ENCODE data around the gene DNER.

Gene DNER

DNA sequence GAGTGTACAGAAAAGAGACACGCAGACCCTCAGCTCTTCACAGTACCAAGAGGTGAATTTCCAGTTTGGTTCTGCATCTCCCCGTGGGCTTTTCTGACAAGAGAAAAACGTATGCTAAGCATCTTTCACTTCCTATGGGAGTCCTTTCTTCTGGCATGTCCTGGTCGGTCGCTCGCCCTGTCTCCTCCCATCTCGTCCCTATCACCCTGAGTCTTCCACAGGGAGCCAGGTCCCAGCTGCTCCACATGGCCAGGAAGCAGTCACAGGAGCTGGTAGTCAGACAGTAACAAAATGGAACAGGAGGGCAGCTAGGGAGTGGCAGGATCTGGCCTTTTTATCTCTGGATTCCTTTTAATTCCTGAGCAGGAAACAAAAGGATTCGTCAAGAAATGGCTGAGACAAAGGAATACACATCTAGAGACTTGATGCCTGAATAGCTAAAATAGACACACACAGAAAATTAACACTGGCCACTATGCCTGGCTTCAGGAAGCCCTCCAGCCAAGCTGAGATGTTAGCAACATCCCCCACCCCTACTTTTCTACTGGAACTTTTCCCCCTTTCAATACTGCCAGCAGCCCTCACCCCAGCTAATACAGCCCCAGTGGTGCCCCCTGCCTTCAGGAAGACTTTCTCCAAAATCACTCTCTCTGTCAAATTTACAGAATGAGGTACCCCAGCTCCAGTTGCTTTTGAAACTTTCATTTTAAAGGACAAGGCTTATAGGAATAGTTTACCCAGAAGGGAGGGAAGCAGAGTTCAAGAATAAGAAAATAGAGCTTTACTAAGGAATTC, 136.1 kb downstream of the DNER start:
- in situ Hi-C loops (cut with HindIII; ENCODE audit: low sequenced_read_pairs), result no loop called here

DNA sequence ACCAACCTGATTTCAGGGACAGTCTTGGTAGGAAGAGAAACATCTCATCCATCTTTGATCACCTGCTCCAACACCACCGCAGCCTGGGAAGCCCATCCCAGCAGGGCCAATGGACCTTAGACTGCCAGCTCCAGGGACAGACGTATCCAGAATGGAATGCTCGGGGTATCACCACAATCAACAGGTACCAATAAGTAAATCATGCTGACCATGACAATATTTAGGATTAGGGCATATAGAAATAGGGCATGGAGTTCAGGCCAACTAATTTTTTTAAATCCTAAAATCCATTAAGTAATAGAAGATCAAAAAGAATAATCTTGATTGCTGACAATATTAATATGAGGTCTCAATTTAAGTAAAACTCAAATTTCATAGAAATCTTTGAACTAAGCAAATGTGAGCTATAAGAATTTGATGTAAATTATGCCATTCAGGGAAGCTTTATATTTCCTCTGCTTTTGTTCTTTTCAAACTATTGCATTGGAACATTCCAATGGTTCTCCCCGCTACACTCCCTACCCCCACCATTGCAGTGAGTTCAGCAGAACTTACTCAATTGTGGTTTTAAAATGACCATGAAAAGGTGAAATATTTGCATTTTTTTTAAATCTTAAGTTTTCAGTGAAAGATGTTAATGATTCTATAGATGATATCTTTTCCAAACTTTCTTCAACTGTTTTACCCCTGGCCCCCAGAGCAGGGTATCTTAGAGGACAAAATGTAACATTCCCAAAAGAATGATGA, 138.6 kb downstream of the DNER start:
- in situ Hi-C loops (cut with HindIII; ENCODE audit: low sequenced_read_pairs), result no loop called here

GRCh38 chr2:229572507-229573271, 141.7 kb downstream of the DNER start:
- in situ Hi-C loops (cut with HindIII; ENCODE audit: low sequenced_read_pairs), result no loop called here

- in situ Hi-C loops (cut with HindIII; ENCODE audit: low sequenced_read_pairs), result no loop called here
Measured at GRCh38 chr2:229571243-229571642, 143.1 kb downstream of the DNER start.

- in situ Hi-C loops (cut with HindIII; ENCODE audit: low sequenced_read_pairs), result no loop called here
Measured at GRCh38 chr2:229566370-229566769, 148.0 kb downstream of the DNER start.

DNA sequence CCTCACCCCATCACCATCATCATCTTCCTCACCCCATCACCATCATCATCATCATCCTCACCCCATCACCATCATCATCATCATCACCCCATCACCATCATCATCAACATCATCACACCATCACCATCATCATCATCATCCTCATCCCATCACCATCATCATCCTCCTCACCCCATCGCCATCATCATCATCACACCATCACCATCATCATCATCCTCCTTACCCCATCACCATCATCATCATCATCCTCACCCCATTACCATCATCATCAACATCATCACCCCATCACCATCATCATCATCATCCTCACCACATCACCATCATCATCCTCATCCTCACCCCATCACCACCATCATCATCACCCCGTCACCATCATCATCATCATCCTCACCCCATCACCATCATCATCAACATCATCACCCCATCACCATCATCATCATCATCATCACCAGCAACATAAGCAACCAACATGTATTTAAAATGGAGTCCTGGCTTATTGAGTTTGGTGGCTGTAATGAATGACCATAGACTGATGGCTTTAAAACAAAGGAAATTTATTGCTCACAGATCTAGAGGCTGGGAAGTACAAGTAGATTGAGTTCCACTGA, 150.0 kb downstream of the DNER start:
- in situ Hi-C loops (cut with HindIII; ENCODE audit: low sequenced_read_pairs), result no loop called here

DNA sequence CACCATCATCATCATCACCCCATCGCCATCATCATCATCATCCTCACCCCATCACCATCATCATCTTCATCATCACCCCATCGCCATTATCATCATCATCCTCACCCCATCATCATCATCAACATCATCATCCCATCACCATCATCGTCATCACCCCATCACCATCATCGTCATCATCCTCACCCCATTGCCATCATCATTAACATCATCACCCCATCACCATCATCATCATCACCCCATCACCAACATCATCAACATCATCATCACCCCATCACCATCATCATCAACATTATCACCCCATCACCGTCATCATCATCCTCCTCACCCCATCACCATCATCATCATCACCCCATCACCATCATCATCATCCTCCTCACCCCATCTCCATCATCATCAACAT, 151.0 kb downstream of the DNER start:
- in situ Hi-C loops (cut with HindIII; ENCODE audit: low sequenced_read_pairs), result no loop called here

- in situ Hi-C loops (cut with HindIII; ENCODE audit: low sequenced_read_pairs), result no loop called here
Measured at GRCh38 chr2:229562472-229563127, 151.8 kb downstream of the DNER start.

DNA sequence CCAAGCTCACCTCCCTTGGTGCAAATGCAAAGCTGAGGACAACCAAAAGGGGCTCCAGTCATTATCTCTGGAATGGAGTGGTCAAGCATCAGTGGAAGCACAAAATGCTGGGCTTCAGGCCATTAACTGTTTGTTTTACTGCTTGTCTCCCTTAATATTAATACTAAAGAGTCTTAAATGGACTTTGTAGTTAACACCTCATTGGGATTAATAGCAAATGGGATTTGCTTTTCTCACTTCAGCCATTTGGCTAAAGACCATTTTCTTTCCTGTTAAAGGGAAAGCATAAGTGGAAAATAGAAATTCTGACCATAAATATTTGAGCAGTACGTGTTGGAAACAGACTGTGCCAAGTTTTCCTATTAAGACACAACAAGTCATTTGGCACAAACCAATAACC, 154.4 kb downstream of the DNER start:
- in situ Hi-C loops (cut with HindIII; ENCODE audit: low sequenced_read_pairs), result no loop called here

DNA sequence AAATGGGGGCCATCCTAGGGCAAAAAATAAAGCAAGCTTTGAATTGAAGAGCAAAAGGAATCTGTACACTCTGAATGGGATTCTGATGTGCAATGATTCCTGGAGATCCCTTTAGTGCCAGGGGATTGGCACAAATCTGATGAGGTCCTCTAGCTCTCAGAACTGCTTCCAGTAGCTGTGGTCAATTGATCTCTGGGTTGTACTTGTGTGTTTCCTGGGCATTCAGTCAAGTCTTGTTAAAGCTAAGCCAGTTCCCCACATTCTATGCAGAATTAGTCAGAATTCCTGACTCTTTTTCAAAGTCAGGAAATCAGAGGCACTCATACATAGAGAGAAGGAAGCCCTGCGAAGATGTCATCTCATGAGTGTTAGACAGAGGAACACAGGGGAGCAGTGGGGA, 161.3 kb downstream of the DNER start:
- in situ Hi-C loops (cut with HindIII; ENCODE audit: low sequenced_read_pairs), result no loop called here

DNA sequence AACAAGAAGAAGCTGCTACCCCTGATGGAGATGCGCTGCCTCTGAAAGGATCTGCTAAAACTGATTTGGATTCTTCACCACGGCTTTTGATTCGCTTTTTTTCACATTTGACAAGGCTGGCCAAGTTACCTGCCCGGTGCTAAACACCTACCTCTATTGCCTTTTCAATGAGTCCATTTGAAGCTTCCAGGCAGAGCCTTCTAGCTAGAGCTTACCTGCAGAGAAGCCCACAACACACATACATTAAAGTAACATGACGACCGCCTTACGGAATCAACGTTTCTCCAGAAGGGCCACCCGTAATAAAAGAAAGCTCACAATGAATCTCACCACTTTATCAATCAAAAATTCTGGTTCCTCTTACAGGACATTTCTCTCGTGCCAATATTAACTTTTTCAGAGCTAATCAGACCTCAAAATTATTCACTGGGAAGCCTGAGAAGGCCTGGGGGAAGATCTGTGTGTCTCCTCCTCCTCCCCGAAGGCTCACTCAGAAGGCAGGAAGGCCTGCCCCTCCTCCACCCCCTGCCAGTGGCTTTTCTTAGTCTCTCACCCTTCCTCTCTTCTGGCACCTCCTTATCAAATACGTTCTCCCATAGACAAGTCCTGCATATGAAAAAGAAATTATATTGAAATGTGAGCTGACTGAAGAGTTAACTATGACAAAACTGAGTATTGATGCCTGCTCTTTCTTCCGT, 171.0 kb downstream of the DNER start:
- in situ Hi-C loops (cut with HindIII; ENCODE audit: low sequenced_read_pairs), result loop anchor here (5.0 kb wide), 1 partner anchor 46 kb away; no protein-coding TSS in a partner anchor

DNA sequence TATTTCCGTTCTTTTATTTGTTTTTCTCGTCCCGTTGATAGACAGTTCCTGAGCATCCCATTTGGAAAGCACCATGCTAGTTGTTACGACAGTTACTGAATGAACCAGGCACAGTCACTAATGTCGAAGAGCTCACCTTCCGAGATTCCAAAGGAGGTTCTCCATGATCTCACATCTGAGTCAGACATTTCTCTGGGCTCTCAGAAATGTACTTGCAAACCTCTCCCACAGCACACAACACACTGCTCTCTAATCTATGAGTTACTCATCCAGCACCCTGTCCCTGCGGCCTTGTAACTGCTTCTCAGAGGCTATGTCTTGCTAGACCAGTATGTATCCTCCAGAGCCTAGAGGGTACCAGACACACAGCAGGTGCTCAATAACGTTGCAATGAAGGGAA, 174.7 kb downstream of the DNER start:
- in situ Hi-C loops (cut with HindIII; ENCODE audit: low sequenced_read_pairs), result loop anchor here (5.0 kb wide), 1 partner anchor 42 kb away; no protein-coding TSS in a partner anchor

DNA sequence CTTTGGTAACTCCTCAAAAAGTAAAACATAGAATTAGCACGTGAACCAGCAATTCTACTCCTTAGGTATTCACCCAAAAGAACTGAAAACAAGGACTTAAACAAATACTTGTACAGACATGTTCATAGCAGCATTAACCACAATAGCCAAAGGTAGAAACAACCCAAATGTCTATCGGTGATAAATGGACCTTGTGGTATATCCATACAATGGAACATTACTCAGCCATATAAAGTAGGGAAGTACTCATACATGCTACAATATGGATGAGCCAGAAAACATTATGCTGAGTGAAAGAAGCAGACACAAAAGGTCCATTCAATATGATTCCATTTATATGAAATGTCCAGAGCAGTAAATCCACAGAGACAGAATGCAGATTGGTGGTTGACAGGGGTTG, 182.8 kb downstream of the DNER start:
- in situ Hi-C loops (cut with HindIII; ENCODE audit: low sequenced_read_pairs), result no loop called here

DNA sequence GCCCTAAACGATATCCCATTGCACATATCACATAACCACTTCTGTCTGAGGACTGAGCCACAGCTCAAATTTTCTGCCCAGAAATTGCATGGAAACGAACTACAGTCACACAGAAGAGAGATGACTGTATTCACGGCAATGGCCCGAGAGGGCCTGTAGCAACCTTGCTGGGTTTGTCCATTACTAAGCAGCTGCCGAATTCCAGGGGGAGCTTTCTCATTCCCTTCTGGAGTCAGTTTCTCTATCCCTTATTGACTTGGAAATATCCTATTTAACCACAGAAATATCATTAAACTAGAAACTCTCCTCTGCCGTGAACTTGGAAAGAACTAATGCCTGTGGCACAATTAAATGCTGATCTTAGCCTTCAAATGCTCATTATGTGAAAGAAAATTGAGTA, 183.9 kb downstream of the DNER start:
- in situ Hi-C loops (cut with HindIII; ENCODE audit: low sequenced_read_pairs), result no loop called here

DNA sequence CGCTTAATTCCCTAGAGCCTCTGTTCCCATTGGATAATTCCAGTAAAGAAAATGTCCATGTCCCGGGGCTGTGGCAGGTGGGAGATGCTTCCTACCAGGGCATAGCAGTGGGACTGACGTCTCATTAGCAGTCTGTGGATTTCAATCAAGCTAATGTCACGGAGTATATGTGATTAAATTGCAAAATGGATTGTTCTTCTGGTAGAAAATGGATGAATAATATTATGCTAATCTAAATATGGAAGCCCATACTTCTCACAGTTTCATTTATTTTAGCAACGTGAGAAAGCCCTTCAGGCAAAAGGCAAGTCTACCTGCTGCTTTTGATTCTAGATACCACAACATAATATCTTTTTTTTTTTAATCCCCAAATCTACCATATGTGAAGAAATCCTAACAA, 185.5 kb downstream of the DNER start:
- in situ Hi-C loops (cut with HindIII; ENCODE audit: low sequenced_read_pairs), result no loop called here

DNA sequence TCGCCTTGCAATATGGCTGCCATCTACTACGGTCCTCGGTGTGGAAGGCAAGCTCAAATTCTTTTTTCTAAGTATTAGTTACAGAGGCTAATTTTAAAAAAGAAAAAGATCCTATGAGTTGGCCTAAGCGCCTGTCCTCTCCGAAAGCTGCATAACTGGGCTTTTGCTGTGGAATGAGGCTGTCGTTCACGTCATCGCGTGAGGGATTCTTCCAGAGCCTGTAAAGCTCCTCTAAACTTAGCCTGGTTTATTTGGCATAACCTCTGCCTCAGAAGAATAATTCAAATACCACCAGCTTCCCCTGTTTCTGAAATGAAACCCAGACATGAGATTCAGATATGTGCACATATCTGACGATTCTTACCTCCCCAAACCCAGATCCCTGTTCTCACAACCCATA, 187.4 kb downstream of the DNER start:
- in situ Hi-C loops (cut with HindIII; ENCODE audit: low sequenced_read_pairs), result no loop called here

DNA sequence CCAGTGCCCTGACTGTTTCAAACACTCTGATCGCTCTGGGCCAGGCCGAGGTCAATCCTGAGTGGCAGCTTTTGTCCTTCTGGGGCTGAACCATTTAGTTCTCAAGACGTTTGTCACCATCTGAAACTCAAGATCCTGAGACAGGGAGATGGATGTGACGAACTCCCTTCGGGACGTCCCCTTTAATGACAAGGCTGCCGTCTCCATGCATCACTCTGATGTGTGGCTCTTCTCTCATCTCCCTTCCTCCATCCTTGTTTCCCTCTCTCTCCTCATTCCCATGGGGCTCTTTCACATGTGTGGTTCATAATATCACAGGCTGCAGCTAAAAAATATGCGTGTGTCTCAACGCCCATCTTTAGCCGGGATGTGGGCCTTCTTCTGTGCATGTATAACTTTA, 189.6 kb downstream of the DNER start:
- in situ Hi-C loops (cut with HindIII; ENCODE audit: low sequenced_read_pairs), result no loop called here

DNA sequence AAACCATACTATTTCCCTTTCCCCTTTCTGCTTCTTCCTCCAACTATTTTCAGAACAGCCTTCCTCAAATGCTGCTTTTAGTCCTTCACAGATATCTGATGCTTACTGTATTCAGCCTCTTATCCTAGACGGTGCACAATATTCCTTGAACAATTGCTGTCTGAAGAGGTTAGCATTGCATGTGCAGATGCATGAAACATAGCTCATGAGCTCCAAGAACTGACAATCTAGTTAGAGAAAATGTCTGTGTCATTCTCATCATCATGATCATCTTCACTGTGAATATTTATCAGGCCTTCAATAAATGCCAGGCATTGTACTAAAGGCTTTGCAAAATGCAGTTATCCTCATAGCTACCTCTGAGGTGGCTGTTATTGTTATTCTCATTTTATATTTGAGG, 190.7 kb downstream of the DNER start:
- in situ Hi-C loops (cut with HindIII; ENCODE audit: low sequenced_read_pairs), result no loop called here

GRCh38 chr2:229521576-229521975, 192.8 kb downstream of the DNER start:
- in situ Hi-C loops (cut with HindIII; ENCODE audit: low sequenced_read_pairs), result no loop called here

- in situ Hi-C loops (cut with HindIII; ENCODE audit: low sequenced_read_pairs), result no loop called here
Measured at GRCh38 chr2:229520691-229521096, 193.7 kb downstream of the DNER start.

All from endothelial cell of hepatic sinusoid (primary cell).